OCI-LY1 (cell line): ENCODE measurements around the gene CUX1.
"Not testable (repeated sequence)": the region's sequence is repeated elsewhere in the genome, so short reads cannot be mapped to it uniquely, and the experiment has no call there.

Source experiments
- CTCF ChIP-seq: fragments of 200-600 bp; sonication (generic), shearing (Covaris generic); IDR thresholded peaks from 2 replicates; pipeline ENCODE4 v1.5.1; 2017; ENCODE audit warnings: mild to moderate bottlenecking, antibody characterized with exemption, low read length, moderate library complexity, mixed read lengths
- EZH2 ChIP-seq: fragments of 200-600 bp; sonication (generic), shearing (Covaris generic); IDR thresholded peaks from 2 replicates; pipeline ENCODE4 v1.8.0; 2017; ENCODE audit warnings: borderline replicate concordance, mixed run types, mild to moderate bottlenecking, antibody characterized with exemption, low read length, moderate library complexity, mixed read lengths

GRCh38 chr7:102328863-102329262, 511.4 kb downstream of the CUX1 start:
- TF ChIP-seq CTCF, EZH2: not testable (repeated sequence)
